DMS53 (cell line): ENCODE data around the gene MT1H.
"Not testable (repeated sequence)": the region's sequence is repeated elsewhere in the genome, so short reads cannot be mapped to it uniquely, and the experiment has no call there.

Source experiments
- DNase-seq: peaks from one replicate; lab custom pipeline; 2025; lab: John Stamatoyannopoulos, UW

The MT1H gene

GRCh38 chr16:56684926-56685590 lies 15.4 kb downstream of the MT1H start:
- no peak for DNase-seq

- DNase-seq, result no peak
Measured at GRCh38 chr16:56686758-56687157, 17.1 kb downstream of the MT1H start.

GRCh38 chr16:56688762-56689161 lies 19.1 kb downstream of the MT1H start:
- DNase-seq, result peak; percentile 66

- peak; percentile 66 for DNase-seq
Measured at GRCh38 chr16:56689171-56689570, 19.6 kb downstream of the MT1H start.

GRCh38 chr16:56690420-56691122 lies 21.0 kb downstream of the MT1H start:
- no peak for DNase-seq

- peak; percentile 53 for DNase-seq
Measured at GRCh38 chr16:56691885-56692284, 22.3 kb downstream of the MT1H start.

GRCh38 chr16:56695246-56695645 lies 25.6 kb downstream of the MT1H start:
- no peak for DNase-seq

- DNase-seq, result no peak
Measured at GRCh38 chr16:56697456-56698155, 28.0 kb downstream of the MT1H start.

- no peak for DNase-seq
Measured at GRCh38 chr16:56700195-56700594, 30.6 kb downstream of the MT1H start.

- DNase-seq, result no peak
Measured at GRCh38 chr16:56700631-56701030, 31.0 kb downstream of the MT1H start.

- DNase-seq, result no peak
Measured at GRCh38 chr16:56701534-56701933, 31.9 kb downstream of the MT1H start.

- no peak for DNase-seq
Measured at GRCh38 chr16:56702836-56703235, 33.2 kb downstream of the MT1H start.

- no peak for DNase-seq
Measured at GRCh38 chr16:56708525-56709442, 39.2 kb downstream of the MT1H start.

GRCh38 chr16:56709443-56710040 lies 39.9 kb downstream of the MT1H start:
- no peak for DNase-seq

- no peak for DNase-seq
Measured at GRCh38 chr16:56710181-56710737, 40.6 kb downstream of the MT1H start.

- DNase-seq, result no peak
Measured at GRCh38 chr16:56711862-56712261, 42.2 kb downstream of the MT1H start.

- DNase-seq, result no peak
Measured at GRCh38 chr16:56713794-56714193, 44.2 kb downstream of the MT1H start.

GRCh38 chr16:56715126-56715525 lies 45.5 kb downstream of the MT1H start:
- no peak for DNase-seq

- DNase-seq, result no peak
Measured at GRCh38 chr16:56716761-56717160, 47.1 kb downstream of the MT1H start.

GRCh38 chr16:56717532-56717931 lies 47.9 kb downstream of the MT1H start:
- not testable (repeated sequence) for DNase-seq
